Measurements from ENCODE around the gene TBC1D21. TPM values are rescaled to one million over a fixed set of nuclear protein-coding genes. Genes with fewer than 3 reads are reported as not detected.

Gene TBC1D21
- total RNA-seq, 1 experiment from 2014 or later = not detected

- DNase-seq = no peak
- Histone ChIP-seq H3F3A (ENCODE audit: insufficient read depth, low read depth) (peaks cover 39% of the 10 kb centered on the region), H4K20me1 (ENCODE audit: insufficient read depth) (peaks cover 7% of the 10 kb centered on the region), H3K27me3 (ENCODE audit: insufficient read depth, low read depth) (no peaks in the 10 kb centered on the region), H3K27ac (no peak overlapping the region), H3K4me3 (no peak overlapping the region), H2AFZ (no peak overlapping the region), H3K4me2 (no peak overlapping the region), H3K79me2 (ENCODE audit: low read depth) (peaks cover 61% of the 10 kb centered on the region), H3K4me1 (replicated peaks; ENCODE audit: insufficient read depth) (peaks cover 64% of the 10 kb centered on the region), H3K9me3 (ENCODE audit: insufficient read depth, low read depth) (no peaks in the 10 kb centered on the region), H3K9me2 (ENCODE audit: insufficient read depth) (no peaks in the 10 kb centered on the region), H3K36me3 (ENCODE audit: low read depth) (0 out of 2 replicates have a peak, but pooled peaks cover 7% of the 10 kb centered on the region)
- no peak for TF ChIP-seq EZH2 (IDR thresholded peaks at IDR 0.05; ENCODE audit: low read depth)
- TF ChIP-seq CTCF (conservative IDR thresholded peaks at IDR 0.05) = no peak
- ChIA-PET POLR2A (ENCODE audit: unreplicated experiment) (no interaction called here), CTCF (no interaction called here)
- intact Hi-C loops (cut with micrococcal nuclease; ENCODE audit: unreplicated experiment) = no loop called here
- BruUV-seq (replicated peaks) = no TSS peak
Observed at GRCh38 chr15:73930790-73931281, 57.5 kb downstream of the TBC1D21 start.

GRCh38 chr15:73931441-73931840 lies 58.1 kb downstream of the TBC1D21 start:
- Histone ChIP-seq H3K27ac (no peak overlapping the region), H3K4me3 (no peak overlapping the region), H3K36me3 (ENCODE audit: low read depth) (0 out of 2 replicates have a peak, but pooled peaks cover 7% of the 10 kb centered on the region), H3K9me2 (ENCODE audit: insufficient read depth) (no peaks in the 10 kb centered on the region), H3K9me3 (ENCODE audit: insufficient read depth, low read depth) (no peaks in the 10 kb centered on the region), H3F3A (ENCODE audit: insufficient read depth, low read depth) (peaks cover 44% of the 10 kb centered on the region), H3K4me2 (no peak overlapping the region), H3K79me2 (ENCODE audit: low read depth) (peaks cover 67% of the 10 kb centered on the region), H3K27me3 (ENCODE audit: insufficient read depth, low read depth) (no peaks in the 10 kb centered on the region), H3K4me1 (replicated peaks; ENCODE audit: insufficient read depth) (peaks cover 66% of the 10 kb centered on the region), H4K20me1 (ENCODE audit: insufficient read depth) (peaks cover 7% of the 10 kb centered on the region), H2AFZ (no peak overlapping the region)
- no peak for TF ChIP-seq EZH2 (IDR thresholded peaks at IDR 0.05; ENCODE audit: low read depth)
- no peak for TF ChIP-seq CTCF (conservative IDR thresholded peaks at IDR 0.05)
- no TSS peak for BruUV-seq (replicated peaks)
- intact Hi-C loops (cut with micrococcal nuclease; ENCODE audit: unreplicated experiment) = no loop called here
- POLR2A ChIA-PET (ENCODE audit: unreplicated experiment) = no interaction called here
- DNase-seq = no peak
- CTCF ChIA-PET = no interaction called here

- BruUV-seq (replicated peaks) = no TSS peak
- intact Hi-C loops (cut with micrococcal nuclease; ENCODE audit: unreplicated experiment) = no loop called here
- Histone ChIP-seq H3K4me2 (peak overlapping the region; percentile 98), H3K27me3 (ENCODE audit: insufficient read depth, low read depth) (no peaks in the 10 kb centered on the region), H3K36me3 (ENCODE audit: low read depth) (0 out of 2 replicates have a peak, but pooled peaks cover 7% of the 10 kb centered on the region), H3K4me1 (replicated peaks; ENCODE audit: insufficient read depth) (peaks cover 78% of the 10 kb centered on the region), H3F3A (ENCODE audit: insufficient read depth, low read depth) (peaks cover 48% of the 10 kb centered on the region), H3K27ac (peak overlapping the region; percentile 86), H3K9me2 (ENCODE audit: insufficient read depth) (no peaks in the 10 kb centered on the region), H3K4me3 (no peak overlapping the region), H3K9me3 (ENCODE audit: insufficient read depth, low read depth) (no peaks in the 10 kb centered on the region), H2AFZ (no peak overlapping the region), H3K79me2 (ENCODE audit: low read depth) (peaks cover 78% of the 10 kb centered on the region), H4K20me1 (ENCODE audit: insufficient read depth) (peaks cover 7% of the 10 kb centered on the region)
- CTCF ChIA-PET = interaction anchor here (0.6 kb wide), 1 partner anchor 66 kb away, joined by 3 read pairs; no protein-coding TSS in a partner anchor
- POLR2A ChIA-PET (ENCODE audit: unreplicated experiment) = no interaction called here
- no peak for DNase-seq
- TF ChIP-seq EZH2 (IDR thresholded peaks at IDR 0.05; ENCODE audit: low read depth) (no peak), CTCF (conservative IDR thresholded peaks at IDR 0.05) (no peak)
Observed at GRCh38 chr15:73932381-73933191, 59.2 kb downstream of the TBC1D21 start.

Measured in PC-9 (cell line).